ENCODE data around the gene FUT9.

GRCh38 chr6:96074006-96074405 lies 58.2 kb downstream of the FUT9 start:
- no peak for TF ChIP-seq CTCF (optimal IDR thresholded peaks at IDR 0.05 in 1 of 3, IDR thresholded peaks at IDR 0.05 in 1 of 3, conservative IDR thresholded peaks at IDR 0.05 in 1 of 3; ENCODE audit: extremely low read depth in 1 of 3, insufficient read depth in 2 of 3, low read length in 3 of 3)
- TF ChIP-seq EZH2 (IDR thresholded peaks at IDR 0.05; ENCODE audit: low read length), result no peak

All from keratinocyte (primary cell).